ENCODE measurements around the gene LYZL4. TPM values are rescaled to one million over a fixed set of nuclear protein-coding genes. Genes with fewer than 3 reads are reported as not detected.

LYZL4 gene
- total RNA-seq, 2 experiments from 2014 or later, result not detected

GRCh38 chr3:42406727-42407450 lies 3.5 kb downstream of the LYZL4 start:
- no peak overlapping the region for H3K4me3 Mint-ChIP-seq
- H3K27ac Mint-ChIP-seq, result no peak overlapping the region
- TF ChIP-seq CTCF (IDR thresholded peaks at IDR 0.05), result no peak
- H3K27me3 Mint-ChIP-seq, result no peaks in the 10 kb centered on the region
- CTCF ChIA-PET, result no interaction called here
- H3K4me1 ChIP-seq (ENCODE audit: insufficient read depth, low read length), result no peaks in the 10 kb centered on the region
- H3K27ac ChIP-seq (ENCODE audit: low read depth in 1 of 2, low read length in 2 of 2), result no peak overlapping the region
- no peaks in the 10 kb centered on the region for H3K9me3 Mint-ChIP-seq
- POLR2A ChIA-PET, result no interaction called here
- peaks cover 0 to 3% of the 10 kb centered on the region in 2 experiments for H3K9me3 ChIP-seq (ENCODE audit: control insufficient read depth in 1 of 2, insufficient read depth in 1 of 2, low read length in 2 of 2)
- no peaks in the 10 kb centered on the region for H3K36me3 ChIP-seq (ENCODE audit: insufficient read depth, low read length)
- H3K4me1 Mint-ChIP-seq (ENCODE audit: low read depth), result peaks cover 9% of the 10 kb centered on the region
- intact Hi-C loops (cut with DNase I, micrococcal nuclease), result no loop called here
- no peak for ATAC-seq (ENCODE audit: poor library complexity)
- H3K36me3 Mint-ChIP-seq (ENCODE audit: low read depth), result no peaks in the 10 kb centered on the region
- H3K4me3 ChIP-seq (ENCODE audit: low read length), result no peak overlapping the region
- no peak for DNase-seq
- no peaks in the 10 kb centered on the region for H3K27me3 ChIP-seq (ENCODE audit: control insufficient read depth in 1 of 2, insufficient read depth in 2 of 2, low read length in 2 of 2)

DNA sequence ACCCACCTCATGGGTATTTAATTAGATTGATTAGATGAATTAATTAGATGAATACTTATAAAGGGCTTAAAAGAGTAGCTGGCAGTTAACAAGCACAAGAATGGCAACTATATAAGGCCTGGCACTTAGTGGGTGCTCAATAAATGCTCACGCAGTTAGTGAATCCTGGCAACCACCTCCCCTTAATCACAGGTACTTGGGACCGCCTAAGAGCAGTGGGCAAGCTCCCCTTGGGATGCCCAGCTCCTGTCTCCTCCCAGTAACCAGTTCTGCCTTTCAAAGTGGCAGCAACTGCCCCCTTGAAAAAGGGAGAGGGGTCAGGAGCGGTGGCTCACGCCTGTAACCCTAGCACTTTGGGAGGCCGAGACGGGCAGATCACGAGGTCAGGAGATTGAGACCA lies 4.6 kb downstream of the LYZL4 start:
- H3K4me1 Mint-ChIP-seq (ENCODE audit: low read depth), result peaks cover 9% of the 10 kb centered on the region
- no peak for DNase-seq
- Histone ChIP-seq H3K36me3 (ENCODE audit: insufficient read depth, low read length) (no peaks in the 10 kb centered on the region), H3K9me3 (ENCODE audit: control insufficient read depth in 1 of 2, insufficient read depth in 1 of 2, low read length in 2 of 2) (peaks cover 0 to 3% of the 10 kb centered on the region in 2 experiments), H3K4me3 (ENCODE audit: low read length) (no peak overlapping the region), H3K27ac (ENCODE audit: low read depth in 1 of 2, low read length in 2 of 2) (no peak overlapping the region), H3K27me3 (ENCODE audit: control insufficient read depth in 1 of 2, insufficient read depth in 2 of 2, low read length in 2 of 2) (no peaks in the 10 kb centered on the region), H3K4me1 (ENCODE audit: insufficient read depth, low read length) (no peaks in the 10 kb centered on the region)
- H3K27ac Mint-ChIP-seq, result no peak overlapping the region
- TF ChIP-seq CTCF (IDR thresholded peaks at IDR 0.05), result no peak
- no peaks in the 10 kb centered on the region for H3K9me3 Mint-ChIP-seq
- H3K27me3 Mint-ChIP-seq, result no peaks in the 10 kb centered on the region
- H3K36me3 Mint-ChIP-seq (ENCODE audit: low read depth), result no peaks in the 10 kb centered on the region
- ChIA-PET CTCF (no interaction called here), POLR2A (no interaction called here)
- ATAC-seq (ENCODE audit: poor library complexity), result no peak
- intact Hi-C loops (cut with DNase I, micrococcal nuclease), result no loop called here
- H3K4me3 Mint-ChIP-seq, result no peak overlapping the region

- H3K27ac ChIP-seq (ENCODE audit: low read depth in 1 of 2, low read length in 2 of 2), result no peak overlapping the region
- no peak for TF ChIP-seq CTCF (IDR thresholded peaks at IDR 0.05)
- Mint-ChIP-seq H3K4me3 (no peak overlapping the region), H3K27ac (no peak overlapping the region), H3K4me1 (ENCODE audit: low read depth) (peaks cover 9% of the 10 kb centered on the region), H3K9me3 (no peaks in the 10 kb centered on the region), H3K27me3 (no peaks in the 10 kb centered on the region), H3K36me3 (ENCODE audit: low read depth) (no peaks in the 10 kb centered on the region)
- H3K9me3 ChIP-seq (ENCODE audit: control insufficient read depth in 1 of 2, insufficient read depth in 1 of 2, low read length in 2 of 2), result peaks cover 0 to 3% of the 10 kb centered on the region in 2 experiments
- no peaks in the 10 kb centered on the region for H3K36me3 ChIP-seq (ENCODE audit: insufficient read depth, low read length)
- intact Hi-C loops (cut with DNase I, micrococcal nuclease), result no loop called here
- DNase-seq, result no peak
- ChIA-PET CTCF (no interaction called here), POLR2A (no interaction called here)
- H3K4me3 ChIP-seq (ENCODE audit: low read length), result no peak overlapping the region
- no peaks in the 10 kb centered on the region for H3K4me1 ChIP-seq (ENCODE audit: insufficient read depth, low read length)
- no peaks in the 10 kb centered on the region for H3K27me3 ChIP-seq (ENCODE audit: control insufficient read depth in 1 of 2, insufficient read depth in 2 of 2, low read length in 2 of 2)
- ATAC-seq (ENCODE audit: poor library complexity), result no peak
Observed at GRCh38 chr3:42403737-42404136, 6.7 kb downstream of the LYZL4 start.

Data from CD4-positive, alpha-beta T cell (primary cell).